HG03097 (cell line): Measurements from ENCODE around the gene CD4.

Experiments
- ATAC-seq: cut with Tn5 transposase; IDR thresholded peaks from one replicate; pipeline ENCODE4 v1.9.1; 2021; ENCODE audit not compliant: unreplicated experiment, low FRiP score

The CD4 gene

GRCh38 chr12:6777386-6777785 lies 11.9 kb upstream of the CD4 start:
- no peak for ATAC-seq

- ATAC-seq, result no peak
These were observed 11.1 kb upstream of the CD4 start for GRCh38 chr12:6778217-6778573.

- no peak for ATAC-seq
These were observed 10.5 kb upstream of the CD4 start for GRCh38 chr12:6778574-6779550.

GRCh38 chr12:6779708-6780432 lies 9.5 kb upstream of the CD4 start:
- no peak for ATAC-seq

GRCh38 chr12:6780573-6780972 lies 8.8 kb upstream of the CD4 start:
- no peak for ATAC-seq

GRCh38 chr12:6782119-6782518 lies 7.2 kb upstream of the CD4 start:
- ATAC-seq, result no peak

- no peak for ATAC-seq
These were observed 6.3 kb upstream of the CD4 start for GRCh38 chr12:6782850-6783566.

GRCh38 chr12:6783828-6784227 lies 5.5 kb upstream of the CD4 start:
- no peak for ATAC-seq

- no peak for ATAC-seq
These were observed 5.0 kb upstream of the CD4 start for GRCh38 chr12:6784296-6784695.

- ATAC-seq, result no peak
These were observed 4.6 kb upstream of the CD4 start for GRCh38 chr12:6784761-6785160.

GRCh38 chr12:6786416-6787094 lies 2.8 kb upstream of the CD4 start:
- ATAC-seq, result no peak

GRCh38 chr12:6787309-6787708 lies 2.0 kb upstream of the CD4 start:
- no peak for ATAC-seq

GRCh38 chr12:6790496-6791150 lies 1.3 kb downstream of the CD4 start:
- ATAC-seq, result no peak

- no peak for ATAC-seq
These were observed 2.7 kb downstream of the CD4 start for GRCh38 chr12:6791931-6792520.

- no peak for ATAC-seq
These were observed 3.3 kb downstream of the CD4 start for GRCh38 chr12:6792522-6793201.

GRCh38 chr12:6795088-6795487 lies 5.8 kb downstream of the CD4 start:
- ATAC-seq, result no peak

GRCh38 chr12:6796576-6796975 lies 7.2 kb downstream of the CD4 start:
- ATAC-seq, result no peak

- ATAC-seq, result no peak
These were observed 9.8 kb downstream of the CD4 start for GRCh38 chr12:6799147-6799546.

- ATAC-seq, result no peak
These were observed 17.8 kb downstream of the CD4 start for GRCh38 chr12:6807170-6807569.
